Stimulated activated CD8-positive, alpha-beta memory T cell treated with anti-CD3 and anti-CD28 coated beads, Interleukin-12 subunit alpha, Interleukin-12 subunit beta, amount 100 ng/mL, for 24 hours (primary cell): ENCODE data around the gene KRT86.
"Not testable (repeated sequence)": the region's sequence is repeated elsewhere in the genome, so short reads cannot be mapped to it uniquely, and the experiment has no call there.

Source experiments
- DNase-seq: peaks from one replicate; pipeline ENCODE4 v3.0.0-alpha.2; 2020; ENCODE audit errors: extremely low read depth

KRT86 gene

GRCh38 chr12:52251367-52252051, 22.9 kb upstream of the KRT86 start:
- no peak for DNase-seq

- DNase-seq, result not testable (repeated sequence)
These were observed 22.2 kb upstream of the KRT86 start for GRCh38 chr12:52252175-52252615.

- DNase-seq, result no peak
These were observed 21.6 kb upstream of the KRT86 start for GRCh38 chr12:52252728-52253343.

- no peak for DNase-seq
These were observed 20.9 kb upstream of the KRT86 start for GRCh38 chr12:52253391-52254179.

GRCh38 chr12:52254180-52254964, 20.1 kb upstream of the KRT86 start:
- no peak for DNase-seq

GRCh38 chr12:52254965-52255751, 19.3 kb upstream of the KRT86 start:
- DNase-seq, result no peak

- DNase-seq, result no peak
These were observed 18.4 kb upstream of the KRT86 start for GRCh38 chr12:52255926-52256583.

GRCh38 chr12:52256584-52256935, 17.9 kb upstream of the KRT86 start:
- DNase-seq, result no peak

GRCh38 chr12:52257074-52257551, 17.3 kb upstream of the KRT86 start:
- no peak for DNase-seq

- not testable (repeated sequence) for DNase-seq
These were observed 16.5 kb upstream of the KRT86 start for GRCh38 chr12:52257922-52258321.

GRCh38 chr12:52258335-52258901, 16.0 kb upstream of the KRT86 start:
- no peak for DNase-seq

GRCh38 chr12:52259657-52260243, 14.7 kb upstream of the KRT86 start:
- DNase-seq, result no peak

GRCh38 chr12:52260361-52261207, 13.9 kb upstream of the KRT86 start:
- no peak for DNase-seq

GRCh38 chr12:52261208-52261484, 13.3 kb upstream of the KRT86 start:
- no peak for DNase-seq

- no peak for DNase-seq
These were observed 12.2 kb upstream of the KRT86 start for GRCh38 chr12:52262286-52262685.

GRCh38 chr12:52263761-52264434, 10.5 kb upstream of the KRT86 start:
- DNase-seq, result no peak

- no peak for DNase-seq
These were observed 10.0 kb upstream of the KRT86 start for GRCh38 chr12:52264435-52264825.

- no peak for DNase-seq
These were observed 7.9 kb upstream of the KRT86 start for GRCh38 chr12:52266514-52266913.

- no peak for DNase-seq
These were observed 7.2 kb upstream of the KRT86 start for GRCh38 chr12:52267266-52267665.
